Breast epithelium (tissue), 4 donors: ENCODE results near the gene TMEM63B. TPM values are rescaled to one million over a fixed set of nuclear protein-coding genes. Genes with fewer than 3 reads are reported as not detected.
A peak's percentile ranks its signal among the peaks of the same experiment; 100 is the strongest.
"Not testable (repeated sequence)": the region's sequence is repeated elsewhere in the genome, so short reads cannot be mapped to it uniquely, and the experiment has no call there.

Source experiments
- DNase-seq, 2 donors: peaks; one replicate each; pipeline ENCODE4 v3.0.0-alpha.2; 2019; ENCODE audit warnings: low spot score in 2 of 2
- H3K27ac ChIP-seq, 2 donors: fragments of 200-600 bp; sonication (generic) in 1 of 2; one replicate each; pipeline ENCODE4 v1.5.1; 2016 to 2019; ENCODE audit warnings: mild to moderate bottlenecking in 1 of 2
- H3K27me3 ChIP-seq, 2 donors: fragments of 200-600 bp; sonication (generic) in 1 of 2; one replicate each; pipeline versions ENCODE4 v1.5.1 to v1.6.0; 2017 to 2019; ENCODE audit warnings: control low read depth in 1 of 2, mild to moderate bottlenecking in 1 of 2
- H3K36me3 ChIP-seq: fragments of 200-600 bp; one replicate; pipeline ENCODE4 v1.5.1; 2019
- H3K4me1 ChIP-seq, 2 donors: fragments of 200-600 bp; sonication (generic); one replicate each; pipeline ENCODE4 v1.5.1; 2016 to 2019; ENCODE audit warnings: control low read depth in 1 of 2
- H3K4me3 ChIP-seq, 3 donors: fragments of 200-600 bp; sonication (generic); 1 replicate in 2 of 3; 2 replicates in 1 of 3; pipeline ENCODE4 v1.5.1; 2016 to 2019; ENCODE audit warnings: mild to moderate bottlenecking in 3 of 3, moderate library complexity in 2 of 3
- H3K9me3 ChIP-seq, 2 donors: fragments of 200-600 bp; sonication (generic) in 1 of 2; one replicate each; pipeline ENCODE4 v1.5.1; 2016 to 2019; ENCODE audit warnings: control low read depth in 1 of 2
- POLR2A ChIP-seq: fragments of 450-650 bp; IDR thresholded peaks from one replicate; pipeline ENCODE4 v1.6.1; 2016; ENCODE audit warnings: antibody characterized with exemption, mild to moderate bottlenecking, moderate library complexity
- POLR2AphosphoS5 ChIP-seq, 3 donors: sonication (generic); formaldehyde crosslinking; IDR thresholded peaks; one replicate each; pipeline ENCODE4 v1.6.1; 2017; ENCODE audit warnings: antibody characterized with exemption in 3 of 3
- intact Hi-C: fragments of 100-400 bp; cut with DNase I; formaldehyde crosslinking; loops from one replicate; pipeline ENCODE4 v1.15.1; 2023; ENCODE audit warnings: low total_unique reads
- total RNA-seq, 3 donors: library from RNA; depleted of rRNA; stranded (reverse); fragments of >200 nt; gene quantifications; one replicate each; pipeline ENCODE4 v1.1.0, GENCODE V29; 2016
- TF ChIP-seq, protein P1 (sequence below), 3 donors: fragments of 450-650 bp; IDR thresholded peaks; one replicate each; pipeline ENCODE4 v1.5.1; 2016 to 2017; ENCODE audit warnings: antibody characterized with exemption in 3 of 3, mild to moderate bottlenecking in 3 of 3, moderate library complexity in 3 of 3

Gene TMEM63B
- total RNA-seq, 3 donors from 2014 or later, result 16.7 to 21.8 (median 18.9) TPM

DNA sequence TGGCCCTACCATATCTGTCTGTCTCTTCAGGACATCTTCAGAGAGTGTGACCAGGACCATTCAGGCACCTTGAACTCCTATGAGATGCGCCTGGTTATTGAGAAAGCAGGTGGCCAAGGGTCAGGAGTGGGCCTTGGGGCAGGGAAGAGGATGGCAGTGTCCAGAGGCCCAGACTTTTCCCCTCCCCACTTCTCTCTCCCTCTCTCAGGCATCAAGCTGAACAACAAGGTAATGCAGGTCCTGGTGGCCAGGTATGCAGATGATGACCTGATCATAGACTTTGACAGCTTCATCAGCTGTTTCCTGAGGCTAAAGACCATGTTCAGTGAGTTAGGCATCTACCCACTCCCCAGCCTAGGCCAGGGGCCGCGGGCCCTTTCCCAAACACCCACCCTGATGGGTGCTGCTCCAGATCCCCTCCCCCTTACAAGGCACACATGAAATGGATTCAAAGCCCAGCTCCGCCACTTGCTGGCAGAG lies 55.6 kb downstream of the TMEM63B start:
- Histone ChIP-seq H3K4me1 (no peaks in the 10 kb centered on the region), H3K27ac (no peak overlapping the region), H3K9me3 (no peaks in the 10 kb centered on the region), H3K4me3 (no peak overlapping the region), H3K27me3 (no peaks in the 10 kb centered on the region), H3K36me3 (no peaks in the 10 kb centered on the region)
- no peak for TF ChIP-seq POLR2A
- TF ChIP-seq POLR2AphosphoS5 (IDR thresholded peaks at IDR 0.05), result no peak
- TF ChIP-seq, protein P1, sequence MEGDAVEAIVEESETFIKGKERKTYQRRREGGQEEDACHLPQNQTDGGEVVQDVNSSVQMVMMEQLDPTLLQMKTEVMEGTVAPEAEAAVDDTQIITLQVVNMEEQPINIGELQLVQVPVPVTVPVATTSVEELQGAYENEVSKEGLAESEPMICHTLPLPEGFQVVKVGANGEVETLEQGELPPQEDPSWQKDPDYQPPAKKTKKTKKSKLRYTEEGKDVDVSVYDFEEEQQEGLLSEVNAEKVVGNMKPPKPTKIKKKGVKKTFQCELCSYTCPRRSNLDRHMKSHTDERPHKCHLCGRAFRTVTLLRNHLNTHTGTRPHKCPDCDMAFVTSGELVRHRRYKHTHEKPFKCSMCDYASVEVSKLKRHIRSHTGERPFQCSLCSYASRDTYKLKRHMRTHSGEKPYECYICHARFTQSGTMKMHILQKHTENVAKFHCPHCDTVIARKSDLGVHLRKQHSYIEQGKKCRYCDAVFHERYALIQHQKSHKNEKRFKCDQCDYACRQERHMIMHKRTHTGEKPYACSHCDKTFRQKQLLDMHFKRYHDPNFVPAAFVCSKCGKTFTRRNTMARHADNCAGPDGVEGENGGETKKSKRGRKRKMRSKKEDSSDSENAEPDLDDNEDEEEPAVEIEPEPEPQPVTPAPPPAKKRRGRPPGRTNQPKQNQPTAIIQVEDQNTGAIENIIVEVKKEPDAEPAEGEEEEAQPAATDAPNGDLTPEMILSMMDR (IDR thresholded peaks at IDR 0.05), result no peak
- intact Hi-C loops, result no loop called here
- DNase-seq, result no peak

DNA sequence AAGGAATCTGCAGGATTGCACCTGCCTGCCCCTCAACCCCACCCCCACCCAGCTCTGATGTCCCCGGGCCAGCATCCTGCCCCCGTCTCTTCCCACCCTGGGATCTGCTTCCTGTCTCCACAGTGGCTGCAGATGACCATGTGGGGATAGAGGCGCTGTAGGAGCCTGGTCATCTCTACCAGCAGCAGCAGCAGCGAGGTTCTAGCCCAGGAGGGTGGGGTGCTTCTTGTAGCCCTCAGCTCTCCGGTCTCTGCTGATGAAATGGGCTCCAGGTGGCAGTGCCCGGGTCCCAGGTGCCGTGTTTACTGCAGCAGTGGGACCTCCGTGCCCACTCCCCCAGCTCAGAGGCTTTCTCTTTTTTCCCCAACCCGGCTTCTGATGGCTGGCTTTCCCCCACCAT lies 56.4 kb downstream of the TMEM63B start:
- intact Hi-C loops, result no loop called here
- Histone ChIP-seq H3K27me3 (no peaks in the 10 kb centered on the region), H3K4me1 (no peaks in the 10 kb centered on the region), H3K9me3 (no peaks in the 10 kb centered on the region), H3K36me3 (no peaks in the 10 kb centered on the region), H3K27ac (no peak overlapping the region), H3K4me3 (no peak overlapping the region)
- TF ChIP-seq, protein P1 (IDR thresholded peaks at IDR 0.05), result no peak
- TF ChIP-seq POLR2AphosphoS5 (IDR thresholded peaks at IDR 0.05), result no peak
- DNase-seq, result no peak

DNA sequence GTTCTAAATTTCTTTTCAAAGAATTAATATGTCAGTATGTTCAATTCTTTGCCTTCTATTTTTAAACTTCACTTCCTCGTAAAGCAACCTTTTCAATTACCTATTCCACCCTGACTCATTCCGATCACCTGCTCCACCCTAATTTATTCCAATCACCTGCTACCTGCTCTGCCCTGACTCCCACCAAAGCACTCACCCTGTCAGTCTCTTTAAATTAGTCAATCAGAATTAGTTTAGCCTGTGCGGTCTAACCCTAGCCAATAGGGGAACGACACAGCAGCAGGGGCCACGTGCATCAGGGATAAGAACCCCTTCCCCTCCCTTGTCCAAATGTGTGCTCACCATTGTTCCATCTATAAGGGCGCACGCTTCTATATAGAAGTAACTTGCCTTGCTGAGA lies 58.0 kb downstream of the TMEM63B start:
- H3K4me3 ChIP-seq, result not testable (repeated sequence)

DNA sequence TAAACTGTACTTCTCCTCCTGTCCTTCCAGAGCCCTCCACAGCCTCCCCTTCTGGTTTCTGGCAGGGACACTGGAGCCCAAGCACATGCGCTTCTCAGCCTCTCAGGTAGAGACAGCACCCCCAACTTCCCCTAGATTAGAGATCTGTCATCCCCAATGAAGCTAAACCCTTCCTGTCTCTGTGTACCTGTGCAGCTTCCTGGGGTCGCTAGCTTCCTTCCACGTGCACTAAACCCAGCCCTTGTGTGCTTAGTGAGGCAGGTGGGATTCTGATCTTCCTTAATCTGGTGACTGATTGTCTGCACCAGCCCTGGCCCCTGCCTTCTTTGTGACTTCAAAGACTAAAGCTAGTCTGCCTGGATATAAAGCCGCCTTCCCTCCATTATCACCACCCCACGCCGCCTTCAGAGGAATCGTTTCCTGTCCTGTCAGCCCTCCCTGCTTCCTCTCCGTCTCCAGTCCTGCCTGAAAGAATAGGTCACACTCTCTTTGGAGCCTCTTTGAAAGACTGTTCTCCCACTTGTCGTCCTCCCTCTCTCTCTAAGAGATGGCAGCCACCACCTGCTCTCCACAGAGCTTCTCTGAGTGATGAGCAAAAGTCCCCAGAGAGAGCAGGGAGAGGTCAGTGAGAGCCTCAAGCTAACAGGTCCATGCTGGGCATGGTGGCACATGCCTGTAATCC lies 58.7 kb downstream of the TMEM63B start:
- intact Hi-C loops, result no loop called here
- Histone ChIP-seq H3K4me1 (no peaks in the 10 kb centered on the region), H3K4me3 (no peak overlapping the region), H3K36me3 (no peaks in the 10 kb centered on the region), H3K27ac (peak overlapping the region in 1 of 2 donors; percentile 43), H3K27me3 (no peaks in the 10 kb centered on the region), H3K9me3 (no peaks in the 10 kb centered on the region)
- no peak for DNase-seq
- TF ChIP-seq, protein P1 (IDR thresholded peaks at IDR 0.05), result no peak
- TF ChIP-seq POLR2A (no peak), POLR2AphosphoS5 (IDR thresholded peaks at IDR 0.05) (no peak)

More for the DNA sequence above, 58.0 kb downstream of the TMEM63B start:
- H3K4me1 ChIP-seq, DNase-seq, intact Hi-C loops, H3K27me3 ChIP-seq, H3K27ac ChIP-seq, H3K36me3 ChIP-seq, H3K9me3 ChIP-seq: not testable (repeated sequence)

DNA sequence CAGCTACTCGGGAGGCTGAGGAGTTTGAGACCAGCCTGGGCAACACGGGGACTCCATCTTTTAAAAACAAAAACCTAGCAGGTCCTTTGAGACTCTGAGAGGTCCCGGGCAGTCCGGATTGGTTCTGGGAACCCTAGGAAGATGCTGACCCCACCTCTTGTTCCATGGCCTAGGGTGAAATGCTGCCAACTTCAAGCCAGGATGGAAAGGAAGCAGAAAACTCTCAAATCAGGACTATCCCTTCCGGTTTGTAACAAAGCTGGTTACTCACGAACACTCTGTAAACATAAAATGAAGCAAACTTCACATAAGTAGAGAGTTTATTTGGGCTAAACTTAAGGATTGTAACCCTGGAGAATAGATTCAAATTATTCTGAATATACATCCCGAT lies 59.3 kb downstream of the TMEM63B start:
- Histone ChIP-seq H3K36me3 (no peaks in the 10 kb centered on the region), H3K4me3 (no peak overlapping the region), H3K4me1 (no peaks in the 10 kb centered on the region), H3K27me3 (no peaks in the 10 kb centered on the region), H3K9me3 (no peaks in the 10 kb centered on the region), H3K27ac (peak overlapping the region in 1 of 2 donors; percentile 38)
- DNase-seq, result no peak
- intact Hi-C loops, result no loop called here
- TF ChIP-seq POLR2AphosphoS5 (IDR thresholded peaks at IDR 0.05) (no peak), POLR2A (no peak)
- TF ChIP-seq, protein P1 (IDR thresholded peaks at IDR 0.05), result no peak
